ENCODE results near the gene PPP1R9B.

PPP1R9B gene

DNA sequence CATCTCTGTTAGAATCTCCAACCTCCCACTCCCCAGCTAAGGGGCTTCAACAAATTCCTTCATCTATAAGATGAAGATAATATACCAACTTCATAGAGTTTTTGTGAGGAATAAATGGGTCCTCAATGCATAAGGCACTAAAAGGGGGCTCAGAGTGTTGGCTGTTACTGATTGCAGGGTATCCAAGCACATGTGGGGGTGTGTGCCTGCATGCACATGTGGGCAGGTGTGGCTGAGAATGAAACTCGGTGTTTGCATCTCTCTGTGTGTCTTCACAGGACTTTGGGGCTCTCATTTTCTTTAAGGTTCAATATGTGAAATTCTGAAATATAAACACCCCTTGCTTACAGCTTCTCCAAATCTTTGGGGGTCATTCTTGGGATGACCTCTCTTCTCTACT lies 4.1 kb upstream of the PPP1R9B start:
- no peak for DNase-seq

DNA sequence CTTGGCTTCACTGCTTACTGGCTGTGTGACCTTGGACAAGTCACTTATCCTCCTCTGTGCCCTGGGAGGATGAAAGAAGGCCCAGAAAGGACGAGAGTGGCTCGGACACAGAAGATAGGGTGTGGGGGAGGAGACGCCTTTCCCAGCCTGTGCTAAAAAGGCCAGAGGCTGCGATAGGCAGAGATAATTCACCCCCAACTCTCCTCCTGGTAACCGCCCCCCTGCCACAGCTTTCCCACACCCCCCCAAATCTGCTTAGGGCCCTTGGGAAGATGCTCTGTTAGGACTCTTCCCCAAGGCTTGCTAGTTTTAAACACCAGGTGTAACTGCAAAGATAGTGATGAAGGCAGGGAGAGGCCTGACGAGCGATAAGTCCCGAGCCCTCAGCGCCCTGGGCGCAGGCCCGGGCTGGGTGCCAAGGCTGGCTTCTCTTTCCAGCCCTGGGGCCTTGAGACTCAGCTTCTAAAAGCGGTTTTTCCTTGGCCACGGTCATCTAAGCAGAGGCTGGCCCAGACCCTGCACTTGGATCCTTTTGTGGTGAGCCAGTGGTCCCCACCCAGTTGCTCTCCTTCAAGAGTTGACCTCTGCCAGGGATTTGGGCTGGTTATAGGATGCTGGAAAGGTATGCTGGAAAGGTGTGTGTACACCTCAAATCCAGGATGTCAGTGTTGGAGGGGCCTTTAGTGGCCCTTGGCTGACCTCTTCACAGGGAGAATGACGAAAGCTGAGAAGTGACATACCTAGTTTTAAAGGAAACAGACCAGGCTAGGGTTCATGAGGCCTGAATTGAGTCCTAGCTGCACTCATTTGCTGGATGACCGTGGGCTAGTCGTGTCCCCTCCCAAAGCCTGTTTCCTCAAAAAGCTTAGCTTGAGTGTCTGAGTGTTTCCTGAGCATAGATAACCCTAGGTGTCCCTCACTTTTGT lies 3.4 kb upstream of the PPP1R9B start:
- DNase-seq, result no peak

DNA sequence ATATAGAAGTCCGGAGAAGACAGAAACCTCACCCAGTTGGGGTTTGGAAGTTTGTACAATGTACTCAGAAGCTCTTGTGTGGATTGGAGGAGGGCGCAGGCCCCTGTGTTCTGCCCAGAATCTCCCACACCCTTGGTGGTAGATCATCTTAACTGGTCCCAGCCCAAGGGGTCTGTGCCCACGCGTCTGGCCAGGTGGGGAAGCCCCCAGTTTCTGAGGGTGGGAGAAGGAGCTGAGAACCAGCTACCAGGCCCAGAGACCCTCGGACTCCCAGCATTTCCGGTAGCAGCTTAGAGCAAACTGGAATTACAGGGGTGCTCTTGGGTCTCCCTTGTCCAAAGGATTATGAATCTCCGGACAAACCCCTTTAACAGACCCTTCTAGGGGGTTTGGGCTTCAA lies 2.3 kb upstream of the PPP1R9B start:
- no peak for DNase-seq

DNA sequence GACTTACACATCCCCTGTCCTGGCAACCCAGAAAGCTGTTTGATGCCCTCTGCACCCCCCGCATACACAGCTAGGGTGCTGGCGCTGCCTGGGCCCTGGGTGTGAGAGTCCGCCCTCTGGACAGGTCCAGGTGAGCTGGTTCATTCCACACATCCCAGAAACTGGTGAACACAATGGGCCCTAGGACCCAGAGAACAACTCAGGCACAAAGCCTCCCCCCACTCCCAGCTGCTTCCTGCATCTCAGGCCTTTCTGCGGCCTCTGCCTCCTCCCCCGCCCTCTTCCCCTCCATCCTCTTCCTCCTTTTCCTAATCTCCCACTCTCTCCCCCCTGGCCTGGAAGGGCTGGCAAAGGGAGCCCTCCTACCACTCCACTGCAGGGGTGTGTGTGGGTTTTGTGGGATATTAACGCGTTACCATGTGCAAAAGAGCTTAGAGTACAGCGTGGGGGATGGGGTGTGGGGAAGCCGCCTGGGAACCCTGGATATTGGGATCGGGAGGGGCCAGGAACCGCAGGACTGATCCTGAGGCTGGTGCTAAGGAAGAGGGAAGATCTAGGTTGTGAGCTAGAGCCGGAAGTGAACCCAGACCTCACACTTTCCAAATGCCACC lies 1.6 kb upstream of the PPP1R9B start:
- DNase-seq, result peak; percentile 64

DNA sequence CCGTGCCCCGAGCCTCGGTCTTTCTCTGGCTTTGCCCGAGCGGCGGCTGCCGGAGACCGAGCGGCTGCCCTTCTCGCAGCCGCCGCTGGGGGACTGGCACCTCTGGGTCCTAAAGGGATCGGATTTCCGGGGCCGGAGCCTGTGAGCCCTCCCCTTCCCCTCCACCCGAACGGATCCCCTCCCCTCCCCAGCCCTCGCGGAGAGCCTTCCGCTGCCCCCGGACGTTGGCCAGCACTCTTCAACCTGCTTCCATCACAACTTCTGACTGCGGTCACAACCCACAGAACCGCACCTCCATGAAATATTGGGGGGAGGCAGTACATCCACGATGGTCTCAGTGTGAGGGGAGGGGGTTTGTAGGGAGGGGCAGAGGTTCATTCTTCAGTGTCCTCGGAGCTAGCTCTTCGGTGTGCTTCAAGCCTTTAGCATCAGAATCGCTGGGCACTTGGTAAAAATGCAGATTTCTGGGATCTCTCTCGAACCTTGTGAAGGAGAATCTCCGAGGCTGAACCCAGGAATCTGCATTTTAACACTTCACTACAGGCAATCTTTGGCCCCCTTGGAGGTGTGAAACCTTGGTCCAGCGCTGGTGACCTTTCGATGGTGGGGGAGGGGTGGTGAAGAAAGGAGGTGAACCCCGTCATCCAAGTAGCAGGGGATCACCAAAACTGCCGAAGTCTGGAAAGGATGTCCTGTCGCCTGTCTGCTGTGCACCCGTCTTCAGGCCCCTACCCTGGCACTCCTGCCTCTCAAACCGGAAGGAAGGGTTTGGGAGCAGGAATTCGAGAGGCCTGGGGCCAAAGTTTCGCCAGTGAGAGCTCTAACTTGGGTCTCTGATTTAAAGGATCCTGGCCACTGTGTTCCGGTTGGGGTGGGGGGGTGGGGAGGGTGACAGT lies 812 bp upstream of the PPP1R9B start:
- DNase-seq, result peak; percentile 66

DNA sequence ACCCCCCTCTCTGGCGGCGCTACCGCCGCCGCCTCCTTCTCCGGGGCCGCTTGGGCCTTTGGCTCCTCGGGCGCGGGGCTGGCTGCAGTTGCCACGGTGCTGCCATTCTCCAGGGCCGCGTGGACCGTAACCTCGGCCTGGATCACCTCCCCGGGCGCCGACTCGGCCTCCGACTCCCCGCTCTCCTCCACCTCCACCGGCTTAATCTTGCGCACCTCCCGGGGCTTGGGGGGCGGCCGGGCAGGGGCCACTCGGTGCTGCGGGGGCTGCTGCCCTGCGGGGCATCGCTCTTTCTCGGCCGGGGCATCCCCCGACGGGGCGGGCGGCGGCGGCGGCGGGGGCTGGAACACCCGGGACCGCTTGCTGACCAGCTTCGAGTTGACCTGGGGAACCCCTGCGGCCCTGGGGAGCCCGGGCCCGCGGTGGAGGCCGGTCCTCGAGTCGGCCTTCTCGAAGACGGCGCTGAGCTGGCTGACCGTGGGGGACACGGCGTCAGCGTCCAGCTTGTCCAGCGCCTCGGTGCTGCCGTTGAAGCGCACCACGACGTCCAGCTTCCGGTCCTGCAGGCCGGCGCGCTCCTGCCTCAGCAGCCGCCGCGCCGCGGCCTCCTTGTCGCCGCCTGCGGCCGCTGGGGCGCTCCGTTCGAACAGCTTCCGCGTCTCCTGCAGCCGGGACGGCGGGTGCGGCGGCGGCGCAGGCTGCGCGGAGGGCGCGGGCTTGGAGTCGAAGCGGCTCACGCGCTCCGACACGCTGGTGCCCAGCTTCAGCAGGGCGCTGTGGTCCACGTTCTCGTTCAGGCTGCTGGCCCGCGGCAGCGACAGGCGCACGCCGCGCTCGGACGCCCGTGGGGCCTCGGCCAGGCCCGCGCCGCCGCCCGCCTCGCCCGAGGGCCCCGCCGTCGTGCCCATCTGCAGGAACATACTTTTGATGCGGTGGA lies 792 bp downstream of the PPP1R9B start:
- DNase-seq, result no peak

DNA sequence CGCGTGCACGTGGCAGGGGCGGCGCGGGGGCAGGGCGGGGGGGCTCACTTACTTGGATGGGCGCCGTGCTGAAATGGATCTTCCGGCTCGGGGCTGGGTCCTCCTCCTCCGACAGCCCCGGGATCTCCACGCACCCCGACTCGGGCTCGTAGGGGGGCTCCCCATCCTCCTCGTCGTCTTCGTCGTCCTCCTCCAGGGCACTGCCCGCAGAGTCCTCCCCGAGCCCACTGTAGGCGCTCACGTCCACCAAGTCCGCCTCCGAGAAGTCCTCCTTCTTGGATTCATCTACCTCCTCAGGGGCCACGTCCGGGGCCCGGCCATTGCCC lies 1.4 kb downstream of the PPP1R9B start:
- no peak for DNase-seq

DNA sequence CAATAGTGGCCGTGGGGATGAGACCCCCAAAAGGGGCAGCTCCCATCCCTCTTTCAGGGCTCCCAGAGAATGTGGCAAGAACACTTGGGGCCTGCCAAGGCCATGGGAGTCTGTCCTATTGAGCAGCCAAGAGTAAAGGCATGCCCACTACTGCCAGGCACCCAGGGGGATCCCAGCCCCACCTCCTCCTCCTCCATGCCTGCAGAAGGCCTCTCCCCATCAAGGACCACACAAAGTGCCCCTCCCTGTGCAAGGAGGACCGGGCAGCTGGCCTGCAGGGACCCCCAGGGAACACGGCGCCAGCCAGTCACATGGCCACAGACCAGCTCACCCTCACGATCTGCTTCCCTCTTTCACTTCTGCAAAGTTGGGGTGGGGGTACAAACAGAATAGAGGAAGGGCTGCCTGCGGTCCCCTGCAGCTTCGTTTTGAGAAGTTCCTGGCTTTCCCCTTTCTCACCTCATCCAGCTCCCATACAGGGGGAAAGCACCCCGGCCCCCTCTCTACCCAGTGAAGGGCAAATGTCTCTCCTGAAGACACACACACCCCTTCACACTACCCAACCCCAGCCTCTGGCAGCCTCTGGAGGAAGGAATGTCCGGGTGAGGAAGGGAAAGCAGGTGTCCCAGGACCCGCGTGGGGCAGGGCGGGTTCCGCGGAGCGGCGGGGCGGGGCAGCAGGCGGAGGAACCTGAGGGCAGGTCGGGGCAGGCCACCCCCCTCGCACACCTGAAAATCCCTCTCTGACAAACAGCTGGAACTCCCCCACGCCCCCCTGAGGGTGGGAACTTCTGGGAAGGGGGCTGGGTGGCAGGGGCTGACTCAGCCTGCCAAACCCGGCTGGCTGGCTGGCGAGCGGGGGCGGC lies 2.0 kb downstream of the PPP1R9B start:
- DNase-seq, result no peak

DNA sequence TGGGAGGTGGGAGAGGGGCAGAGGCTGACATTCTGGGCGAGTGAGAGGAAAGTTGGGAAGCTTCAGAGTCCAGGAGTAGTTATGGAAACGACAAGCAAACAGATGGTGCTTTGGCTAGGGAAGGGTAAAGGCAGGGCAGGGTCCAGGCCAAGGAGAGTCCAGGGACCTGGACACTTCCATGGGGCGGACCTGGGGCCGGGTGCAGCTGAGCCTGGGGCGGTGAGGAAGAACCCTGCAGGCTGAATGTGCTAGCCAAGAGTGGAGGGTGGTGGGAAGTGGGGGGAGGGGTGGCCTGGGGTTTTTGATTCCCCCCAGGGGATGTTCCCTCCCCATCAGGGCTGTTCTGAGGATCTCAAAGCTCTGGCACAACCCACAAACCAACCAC lies 2.6 kb downstream of the PPP1R9B start:
- DNase-seq, result no peak

DNA sequence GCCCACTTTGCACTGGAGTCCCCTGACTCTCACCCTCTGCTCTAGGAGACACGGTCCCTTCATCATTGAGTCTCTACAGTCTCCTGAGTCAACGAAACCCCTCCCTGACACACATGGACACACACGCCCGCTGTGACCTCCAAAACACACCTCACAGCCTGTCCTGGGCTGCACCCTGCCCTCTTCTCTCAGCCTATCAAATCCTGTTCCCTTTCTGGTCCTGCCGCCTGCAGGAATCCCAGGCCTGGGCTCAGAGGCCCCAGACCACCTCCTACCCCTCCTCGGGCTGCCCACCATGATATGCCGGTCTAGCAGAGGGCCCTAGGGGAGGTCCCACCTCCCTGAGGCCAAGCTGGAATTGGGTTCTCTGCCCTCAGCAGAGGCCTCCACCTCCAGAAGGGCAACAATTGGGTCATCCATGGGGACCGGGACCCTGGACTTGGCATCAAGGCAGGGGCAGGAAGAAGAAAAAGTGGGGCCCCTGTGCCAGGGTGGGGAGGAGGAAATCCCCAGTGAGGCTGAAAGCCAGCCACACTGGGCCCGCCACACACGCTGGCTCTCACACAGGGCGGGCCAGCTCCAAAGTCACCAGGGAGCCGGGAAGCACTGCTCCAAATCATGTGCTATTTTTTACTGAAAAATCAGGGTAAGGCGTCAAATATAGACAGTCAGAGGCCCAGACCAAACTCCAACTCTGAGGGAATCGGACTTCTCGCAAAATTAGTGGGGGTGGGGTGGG lies 3.4 kb downstream of the PPP1R9B start:
- no peak for DNase-seq

DNA sequence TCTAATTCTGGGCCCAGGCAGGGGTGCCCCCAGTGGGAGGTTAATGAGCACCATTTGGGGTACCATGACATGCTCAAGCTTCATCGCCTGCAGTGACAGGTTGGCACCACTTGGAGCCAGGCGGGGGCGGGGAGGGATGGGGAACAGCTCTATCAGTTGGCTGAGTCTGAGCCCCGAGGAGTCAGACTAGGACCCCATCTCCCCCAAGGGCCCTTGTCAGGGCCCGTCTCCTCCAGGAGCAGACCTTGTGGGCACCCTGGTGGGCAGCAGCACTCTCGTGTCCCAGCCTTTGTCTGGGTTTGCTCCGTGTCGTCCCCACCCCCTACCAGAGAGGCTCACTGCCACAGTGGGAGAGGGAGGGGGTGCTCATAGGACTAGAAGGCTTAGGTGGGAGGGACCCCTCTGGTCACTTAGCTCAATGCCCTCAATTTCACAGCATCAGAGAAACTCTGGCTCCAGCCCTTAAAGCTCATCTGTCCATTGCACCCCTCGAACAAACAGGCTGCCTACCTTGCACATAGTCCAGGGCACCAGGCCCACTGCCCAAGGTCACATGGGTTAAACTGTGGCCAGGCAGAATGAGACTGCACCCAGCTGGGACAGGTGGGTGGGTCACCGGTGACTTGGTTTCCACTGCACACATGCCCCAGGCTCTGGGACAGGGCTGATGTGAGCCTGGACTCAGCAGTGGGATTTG lies 4.1 kb downstream of the PPP1R9B start:
- DNase-seq, result no peak

DNA sequence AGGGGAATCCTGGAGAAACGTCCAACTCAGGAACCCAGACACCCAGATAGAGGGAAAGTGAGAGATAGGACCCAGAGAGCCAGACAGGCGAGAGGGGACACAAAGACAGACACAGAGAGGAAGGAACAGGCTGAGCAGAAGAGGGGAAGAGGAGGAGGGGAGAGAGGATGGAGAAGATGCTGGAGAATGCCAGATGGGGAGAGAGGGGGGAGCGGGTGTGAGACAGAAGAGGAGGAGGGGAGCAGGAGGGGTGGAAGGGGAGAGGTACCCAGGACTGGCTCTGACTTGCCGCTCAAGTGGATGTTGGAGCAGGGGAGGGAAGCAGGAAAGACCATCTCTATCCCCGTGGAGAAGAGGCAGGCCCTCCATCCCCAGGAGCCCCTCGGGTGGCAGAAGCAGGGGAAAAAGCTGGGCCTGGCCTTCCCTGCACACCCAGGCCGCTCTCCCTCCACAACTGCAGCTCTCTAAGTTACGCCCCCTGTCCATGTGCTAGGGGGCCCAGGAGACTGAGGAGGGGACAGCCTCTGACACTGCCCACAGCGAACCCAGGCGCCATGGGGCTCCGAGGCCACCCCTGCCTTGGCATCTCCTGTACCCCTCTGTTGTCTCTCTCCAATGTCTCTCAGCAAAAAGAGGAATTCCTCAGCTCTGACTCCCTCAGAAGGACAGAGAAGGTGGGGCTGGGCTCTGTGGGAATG lies 4.8 kb downstream of the PPP1R9B start:
- DNase-seq, result no peak

DNA sequence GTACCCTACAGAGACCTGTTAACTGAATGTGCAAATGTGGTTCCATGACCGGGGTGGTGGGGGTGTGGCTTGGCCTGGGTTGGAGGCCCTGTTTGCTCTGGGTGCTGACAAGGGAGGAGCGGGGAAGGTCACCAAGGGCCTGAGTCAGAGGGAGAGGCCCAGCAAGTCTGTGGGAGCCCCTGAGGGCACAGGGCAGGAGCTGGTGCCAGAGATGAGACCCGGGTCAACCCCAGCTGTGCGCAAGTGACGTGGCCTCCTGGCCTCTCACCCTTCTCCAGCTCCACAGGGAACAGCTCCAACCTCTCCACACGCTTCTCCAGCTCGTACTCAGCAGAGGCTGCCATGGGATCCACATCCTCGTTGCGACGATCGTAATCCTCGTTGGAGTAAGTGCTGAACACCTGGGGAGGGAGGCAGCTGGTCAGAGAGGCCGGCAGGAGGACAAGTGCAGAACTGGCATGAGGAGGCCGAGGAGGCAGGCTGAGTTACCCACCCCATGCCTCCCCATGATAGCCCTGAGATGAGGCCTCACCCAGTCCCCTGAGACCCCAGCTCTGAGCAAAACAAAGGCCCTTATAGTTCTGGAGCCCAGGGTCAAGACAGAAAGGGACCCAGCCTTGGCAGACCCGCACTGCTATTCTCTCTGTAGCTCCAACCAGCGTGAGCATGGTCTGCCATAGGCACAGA lies 5.5 kb downstream of the PPP1R9B start:
- no peak for DNase-seq

DNA sequence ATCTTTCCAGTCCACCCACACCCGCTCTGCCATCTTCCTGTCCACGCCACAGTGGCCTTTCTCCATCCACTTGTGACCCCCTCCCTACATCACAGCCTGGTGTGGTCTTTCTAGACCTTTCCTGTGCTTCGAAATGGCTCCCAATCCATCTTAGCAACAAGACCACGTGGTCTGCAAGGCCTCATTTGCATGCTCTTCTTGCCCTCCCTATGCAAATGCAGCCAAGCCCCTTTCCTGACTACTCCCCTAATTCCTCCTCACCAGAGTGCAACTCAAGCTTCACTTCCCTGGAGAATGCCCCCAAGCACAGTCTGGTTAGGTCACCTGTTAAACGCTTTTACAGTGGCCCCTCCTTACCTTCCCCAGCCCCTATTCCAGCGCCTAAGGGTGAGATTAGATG lies 6.1 kb downstream of the PPP1R9B start:
- DNase-seq, result no peak

DNA sequence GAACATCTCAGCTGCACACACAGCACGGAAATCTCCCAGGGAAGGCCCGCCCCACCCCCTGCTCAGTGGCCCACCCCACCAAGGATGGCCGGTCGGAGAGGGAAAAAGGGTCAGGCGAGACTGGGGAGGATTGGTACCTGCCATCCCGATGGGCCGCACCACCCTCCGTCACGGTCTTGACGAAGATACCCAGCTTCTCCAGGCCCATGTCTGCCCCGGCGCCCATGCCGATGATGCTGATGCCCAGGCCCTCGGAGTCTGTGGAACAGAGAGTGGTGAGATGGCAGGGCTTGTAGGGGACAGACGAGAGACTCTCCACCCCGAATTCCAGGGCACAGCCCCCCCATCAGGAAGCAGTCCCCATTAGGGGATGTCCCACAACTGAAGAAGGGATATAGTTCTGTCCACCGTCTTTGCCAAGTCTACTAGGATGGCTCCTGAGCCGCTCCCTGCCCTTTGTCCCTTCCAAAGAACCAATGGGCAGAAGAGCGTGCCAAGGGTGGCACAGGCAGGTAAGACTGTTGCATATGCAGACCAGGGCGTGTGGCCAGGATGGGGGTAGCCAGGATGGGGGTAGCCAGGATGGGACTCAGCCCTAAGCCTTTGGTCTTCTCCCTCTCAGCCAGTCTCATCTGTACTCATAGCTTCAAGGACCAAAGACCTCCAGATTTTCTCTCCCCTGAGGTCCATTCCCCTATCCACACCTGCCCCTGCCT lies 6.9 kb downstream of the PPP1R9B start:
- DNase-seq, result no peak

DNA sequence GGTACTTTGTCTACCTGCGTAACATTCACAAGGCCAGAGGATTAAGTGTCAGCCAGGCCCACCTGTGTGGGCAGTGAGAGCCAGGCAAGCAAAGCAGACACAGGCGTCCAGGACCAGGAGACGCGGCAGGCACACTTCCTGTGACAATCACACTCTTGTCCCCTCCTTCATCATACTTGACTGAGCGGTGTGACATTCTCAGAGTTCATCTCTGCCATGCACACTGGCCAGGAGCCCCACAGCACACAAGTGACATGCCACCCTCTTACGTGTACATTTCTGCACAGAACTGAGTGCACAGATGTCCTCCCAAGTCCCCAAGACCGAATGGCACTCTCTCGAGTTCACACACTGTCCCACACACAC lies 8.7 kb downstream of the PPP1R9B start:
- DNase-seq, result no peak

DNA sequence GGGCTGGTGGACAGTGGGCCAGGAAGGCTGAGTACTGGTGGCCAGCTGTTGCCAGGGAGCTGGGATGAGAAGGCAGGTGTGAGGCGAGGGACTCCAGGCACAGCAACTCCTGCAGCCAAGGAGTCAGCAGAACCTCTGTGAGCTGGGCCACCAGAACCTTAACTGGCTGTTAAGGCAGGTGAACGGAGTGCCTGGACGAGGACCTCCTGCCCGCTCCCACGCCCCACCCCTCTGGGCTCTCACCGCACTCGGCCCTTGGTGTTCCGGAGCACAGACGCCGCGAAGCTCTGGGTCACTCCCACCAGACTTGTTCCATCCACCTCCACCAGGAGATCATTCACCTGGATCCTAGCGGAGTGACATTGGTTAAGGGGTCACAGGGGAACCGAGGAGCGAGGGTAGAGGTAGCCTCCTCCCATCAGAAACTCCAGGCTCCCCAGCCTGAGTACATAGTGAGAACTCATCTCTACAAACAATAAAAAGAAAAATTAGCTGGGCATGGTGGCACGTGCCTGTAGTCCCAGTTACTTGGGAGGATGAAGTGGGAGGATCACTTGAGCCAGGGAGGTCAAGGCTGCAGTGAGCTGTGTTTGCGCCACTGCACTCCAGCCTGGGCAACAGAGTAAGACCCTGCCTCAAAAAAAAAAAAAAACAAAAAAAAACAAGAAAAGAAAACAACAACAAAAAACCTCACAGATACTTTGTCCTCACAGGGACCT lies 9.3 kb downstream of the PPP1R9B start:
- no peak for DNase-seq

Measured in NCI-H446 treated with DMSO at 0.1 percent for 48 hours (cell line).